Measurements from ENCODE around the gene DBNDD1.

DBNDD1 gene

GRCh38 chr16:90035902-90036301 is 16.6 kb upstream of the DBNDD1 start:
- no peak for DNase-seq (ENCODE audit: low spot score)

- DNase-seq (ENCODE audit: low spot score): no peak
These were observed 15.2 kb upstream of the DBNDD1 start for GRCh38 chr16:90034504-90034903.

DNA sequence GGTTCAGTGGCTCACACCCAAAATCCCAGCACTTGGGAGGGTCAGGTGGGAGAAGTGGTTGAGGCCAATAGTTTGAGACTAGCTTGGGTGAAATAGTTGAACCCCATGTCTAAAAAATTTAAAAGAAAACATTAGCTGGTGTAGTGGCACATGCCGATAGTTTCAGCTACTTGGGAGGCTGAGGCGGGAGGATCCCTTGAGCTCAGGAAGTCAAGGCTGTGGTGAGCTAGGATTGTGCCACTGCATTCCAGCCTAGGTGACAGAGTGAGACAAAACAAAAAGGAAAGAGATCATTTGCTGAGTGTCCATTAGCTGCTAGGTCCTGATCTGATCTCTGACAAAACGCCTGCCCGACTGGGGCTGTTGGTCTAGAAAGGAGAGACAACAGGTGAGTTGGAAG is 14.1 kb upstream of the DBNDD1 start:
- DNase-seq (ENCODE audit: low spot score): no peak

- DNase-seq (ENCODE audit: low spot score): no peak
These were observed 13.5 kb upstream of the DBNDD1 start for GRCh38 chr16:90032674-90033331.

GRCh38 chr16:90031931-90032673 is 12.8 kb upstream of the DBNDD1 start:
- DNase-seq (ENCODE audit: low spot score): no peak

DNA sequence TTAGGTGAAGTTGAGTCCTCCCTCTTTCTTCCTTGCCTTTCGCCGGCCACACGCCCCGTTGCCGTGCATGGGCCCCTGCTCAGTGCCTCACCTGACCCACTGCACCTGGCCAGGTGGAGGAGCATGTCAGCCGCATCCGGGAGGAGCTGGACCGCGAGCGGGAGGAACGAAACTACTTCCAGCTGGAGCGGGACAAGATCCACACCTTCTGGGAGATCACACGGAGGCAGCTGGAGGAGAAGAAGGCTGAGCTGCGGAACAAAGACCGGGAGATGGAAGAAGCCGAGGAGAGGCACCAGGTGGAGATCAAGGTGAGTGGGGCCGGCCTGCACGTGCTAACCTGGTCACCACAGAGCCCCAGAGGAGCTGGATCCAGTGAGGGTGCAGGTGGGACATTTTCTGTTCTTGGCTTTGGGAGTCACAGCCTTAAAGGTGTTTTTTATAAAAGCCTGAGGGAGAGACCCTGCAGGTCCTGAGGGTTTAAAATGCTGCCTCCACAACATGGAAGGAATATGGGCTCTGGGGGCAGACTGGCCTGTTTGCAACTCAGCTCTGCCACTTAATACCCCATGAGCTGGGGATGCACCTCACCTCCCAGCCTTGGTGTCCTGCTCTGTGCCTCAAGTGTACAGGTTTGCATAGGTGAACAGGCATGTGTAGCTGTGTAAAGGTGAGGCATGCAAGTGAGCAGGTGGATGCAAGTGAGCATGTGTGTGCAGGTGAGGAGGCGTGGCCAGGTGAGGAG is 12.1 kb upstream of the DBNDD1 start:
- no peak for DNase-seq (ENCODE audit: low spot score)

GRCh38 chr16:90028985-90029384 is 9.7 kb upstream of the DBNDD1 start:
- no peak for DNase-seq (ENCODE audit: low spot score)

DNA sequence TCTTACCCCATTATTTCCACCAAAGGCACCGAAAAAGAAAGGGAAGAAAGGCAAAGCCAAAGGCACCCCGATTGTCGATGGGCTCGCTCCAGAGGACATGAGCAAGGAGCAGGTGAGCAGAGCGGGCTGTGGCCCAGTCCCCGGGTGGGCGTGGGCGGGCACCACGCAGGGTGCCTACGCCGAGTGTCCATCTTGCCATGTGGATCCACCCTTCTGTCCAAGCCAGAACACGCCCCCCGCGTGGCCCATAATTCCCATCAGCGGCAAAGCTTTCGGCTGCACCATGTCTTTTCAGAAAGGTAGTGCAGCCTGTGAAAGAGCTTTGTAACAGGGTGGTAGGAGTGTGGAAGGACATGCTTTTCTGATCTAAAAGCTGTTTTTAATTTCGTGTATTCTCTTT is 8.4 kb upstream of the DBNDD1 start:
- no peak for DNase-seq (ENCODE audit: low spot score)

GRCh38 chr16:90026135-90026534 is 6.9 kb upstream of the DBNDD1 start:
- peak; percentile 54 for DNase-seq (ENCODE audit: low spot score)

GRCh38 chr16:90023078-90023447 is 3.8 kb upstream of the DBNDD1 start:
- DNase-seq (ENCODE audit: low spot score): no peak

- DNase-seq (ENCODE audit: low spot score): peak; percentile 99
These were observed 3.2 kb upstream of the DBNDD1 start for GRCh38 chr16:90022209-90023077.

- DNase-seq (ENCODE audit: low spot score): no peak
These were observed 1.7 kb upstream of the DBNDD1 start for GRCh38 chr16:90020838-90021382.

DNA sequence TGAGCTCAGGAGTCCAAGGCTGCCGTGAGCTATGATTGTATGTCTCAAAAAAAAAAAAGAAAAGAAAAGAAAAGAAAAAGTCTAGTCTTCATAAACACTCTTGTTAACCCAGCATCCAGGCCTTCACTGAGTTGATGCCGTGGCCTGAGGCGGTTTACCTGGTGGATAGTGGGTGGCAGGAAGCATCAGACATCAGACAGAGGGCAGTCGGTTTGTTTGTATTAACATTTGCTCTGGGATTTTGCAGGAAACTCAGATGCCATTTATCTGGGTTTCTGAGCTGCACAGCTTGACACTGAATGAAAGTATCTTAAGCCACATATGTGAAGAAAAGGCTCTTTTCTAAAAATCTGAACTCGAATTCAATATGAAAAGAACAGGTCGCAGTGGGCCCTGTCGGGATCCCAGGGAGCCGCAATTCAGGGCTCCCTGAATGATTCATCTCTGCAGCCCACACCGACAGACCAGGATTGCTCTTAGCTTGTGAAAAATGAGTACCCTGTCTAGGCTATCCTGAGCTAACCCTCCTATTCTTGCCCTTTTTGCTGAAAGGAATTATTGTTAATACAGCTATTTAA is 1.1 kb upstream of the DBNDD1 start:
- no peak for DNase-seq (ENCODE audit: low spot score)

GRCh38 chr16:90019543-90020259 is 445 bp upstream of the DBNDD1 start:
- DNase-seq (ENCODE audit: low spot score): peak; percentile 90

GRCh38 chr16:90018297-90018651 is 982 bp downstream of the DBNDD1 start:
- no peak for DNase-seq (ENCODE audit: low spot score)

GRCh38 chr16:90016339-90016950 is 2.8 kb downstream of the DBNDD1 start:
- DNase-seq (ENCODE audit: low spot score): no peak

- DNase-seq (ENCODE audit: low spot score): no peak
These were observed 3.5 kb downstream of the DBNDD1 start for GRCh38 chr16:90015586-90016338.

DNA sequence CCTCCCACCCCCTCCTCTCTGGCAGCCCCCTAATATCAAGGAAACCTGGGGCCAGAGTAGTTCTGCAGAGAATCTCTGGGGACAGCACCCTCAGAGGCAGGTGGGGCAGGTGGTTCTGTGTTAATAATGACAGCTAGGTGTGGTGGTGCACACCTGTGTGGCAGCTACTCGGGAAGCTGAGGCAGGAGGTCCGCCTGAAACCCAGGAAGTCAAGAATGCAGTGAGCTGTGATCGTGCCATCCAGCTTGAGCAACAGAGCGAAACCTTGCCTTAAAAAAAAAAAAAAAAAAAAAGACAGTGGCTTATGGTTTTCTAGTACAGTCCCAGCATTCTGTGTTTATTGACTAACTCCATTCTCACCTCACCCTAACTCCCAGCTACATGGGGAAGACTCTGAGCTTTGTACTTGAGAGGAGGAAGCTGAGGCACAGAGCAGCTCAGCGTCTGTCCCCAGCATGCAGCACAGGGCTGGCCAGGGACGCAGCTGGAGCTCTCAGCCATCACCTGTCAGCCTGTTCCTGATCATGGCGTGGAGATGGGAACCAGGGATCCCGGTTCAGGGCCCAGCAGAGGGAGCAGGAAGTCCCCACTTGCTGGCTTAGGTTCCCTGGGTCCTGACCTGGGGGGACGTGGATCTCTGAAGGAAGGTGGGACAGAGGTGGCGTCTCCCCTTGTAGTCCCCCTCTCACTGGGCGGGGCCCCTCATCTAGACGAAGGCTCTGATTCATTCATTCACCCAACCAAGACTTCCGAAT is 6.1 kb downstream of the DBNDD1 start:
- no peak for DNase-seq (ENCODE audit: low spot score)

DNA sequence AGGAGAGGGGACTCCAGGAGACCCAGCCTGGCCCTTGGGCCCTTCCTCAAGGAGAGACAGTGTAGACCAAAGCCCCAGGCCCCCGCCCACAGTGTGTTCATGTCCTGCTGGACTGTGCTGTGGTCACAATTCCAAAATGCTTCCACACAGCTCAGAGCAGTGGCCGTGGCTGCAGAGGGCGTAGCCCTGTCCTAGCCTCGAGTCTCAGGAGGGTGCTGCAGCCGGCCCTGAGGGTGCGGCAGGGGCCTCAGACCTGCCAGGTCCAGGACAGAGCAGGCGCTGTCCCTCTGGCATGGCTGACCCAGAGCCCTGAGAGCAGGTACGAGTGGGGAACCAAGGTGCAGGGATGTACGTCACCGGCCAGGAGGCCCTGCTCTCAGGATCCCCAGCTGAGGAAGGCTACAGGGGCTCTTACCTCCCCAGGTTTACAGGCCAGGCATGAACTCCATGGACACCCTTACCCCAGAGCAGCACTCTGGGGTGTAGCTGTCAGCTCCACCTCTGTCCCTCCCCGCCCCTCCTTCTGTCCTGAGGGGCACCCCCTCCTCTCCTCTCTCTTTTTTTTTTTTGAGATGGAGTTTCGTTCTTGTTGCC is 7.3 kb downstream of the DBNDD1 start:
- DNase-seq (ENCODE audit: low spot score): no peak

All from HuH-7.5 (cell line).